Measurements from ENCODE around the gene ZNF581. TPM values are rescaled to one million over a fixed set of nuclear protein-coding genes. Genes with fewer than 3 reads are reported as not detected.

Gene ZNF581
- total and polyA plus RNA-seq, 7 donors = 10.2 to 18.6 (median 14.5) TPM

DNA sequence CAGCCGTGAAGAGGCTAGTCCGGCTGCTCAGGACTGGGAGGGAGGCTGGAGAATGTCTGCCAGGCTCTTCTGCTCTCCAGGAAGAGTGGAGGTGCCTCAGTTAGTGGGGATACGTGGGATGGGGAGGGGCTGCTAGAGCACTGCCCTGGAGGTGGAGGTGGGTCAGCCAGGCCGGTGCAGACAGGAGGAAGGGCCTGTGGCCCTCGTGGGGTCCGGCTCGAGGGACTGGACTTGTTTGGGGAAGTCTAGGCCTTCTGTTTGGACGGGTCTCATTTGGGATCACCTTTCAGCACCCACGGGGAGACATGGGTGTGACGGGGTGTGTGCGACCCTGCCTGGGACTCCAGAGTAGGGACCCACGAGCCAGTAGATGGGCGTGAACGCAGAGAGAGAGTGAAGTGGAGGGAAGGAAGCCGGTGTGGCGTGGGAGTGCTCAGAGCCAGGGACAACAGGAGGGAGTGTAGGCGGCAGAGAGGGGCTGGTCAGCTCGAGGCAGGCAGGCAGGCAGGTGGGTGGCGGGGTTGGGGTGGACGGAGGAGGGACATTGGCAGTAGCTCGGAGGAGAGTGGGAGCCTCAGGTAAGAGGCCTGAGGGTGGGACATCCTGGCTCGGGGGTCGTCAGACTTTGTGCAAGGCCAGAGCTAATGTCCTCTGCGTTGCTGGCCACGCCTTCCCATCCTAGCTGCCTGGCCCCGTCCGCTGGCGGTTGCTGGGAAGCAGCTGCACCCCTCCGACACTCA is 43.0 kb downstream of the ZNF581 start:
- Histone ChIP-seq H3K9me3 (no peaks in the 10 kb centered on the region), H3K27ac (no peak overlapping the region), H3K4me1 (no peaks in the 10 kb centered on the region), H3K36me3 (ENCODE audit: insufficient read depth in 1 of 2, low read depth in 1 of 2) (peaks cover 0 to 83% of the 10 kb centered on the region in 2 donors), H3K27me3 (ENCODE audit: insufficient read depth in 3 of 3, low read length in 2 of 3) (no peaks in the 10 kb centered on the region), H3K4me3 (no peak overlapping the region)
- 85 to 88% (median 86%) methylated on average over 27 to 29 of the region's 29 CpGs for WGBS, 3 donors
- no peak for ATAC-seq
- peak in 1 of 2 donors; percentile 39 for DNase-seq
- TF ChIP-seq, protein P1, sequence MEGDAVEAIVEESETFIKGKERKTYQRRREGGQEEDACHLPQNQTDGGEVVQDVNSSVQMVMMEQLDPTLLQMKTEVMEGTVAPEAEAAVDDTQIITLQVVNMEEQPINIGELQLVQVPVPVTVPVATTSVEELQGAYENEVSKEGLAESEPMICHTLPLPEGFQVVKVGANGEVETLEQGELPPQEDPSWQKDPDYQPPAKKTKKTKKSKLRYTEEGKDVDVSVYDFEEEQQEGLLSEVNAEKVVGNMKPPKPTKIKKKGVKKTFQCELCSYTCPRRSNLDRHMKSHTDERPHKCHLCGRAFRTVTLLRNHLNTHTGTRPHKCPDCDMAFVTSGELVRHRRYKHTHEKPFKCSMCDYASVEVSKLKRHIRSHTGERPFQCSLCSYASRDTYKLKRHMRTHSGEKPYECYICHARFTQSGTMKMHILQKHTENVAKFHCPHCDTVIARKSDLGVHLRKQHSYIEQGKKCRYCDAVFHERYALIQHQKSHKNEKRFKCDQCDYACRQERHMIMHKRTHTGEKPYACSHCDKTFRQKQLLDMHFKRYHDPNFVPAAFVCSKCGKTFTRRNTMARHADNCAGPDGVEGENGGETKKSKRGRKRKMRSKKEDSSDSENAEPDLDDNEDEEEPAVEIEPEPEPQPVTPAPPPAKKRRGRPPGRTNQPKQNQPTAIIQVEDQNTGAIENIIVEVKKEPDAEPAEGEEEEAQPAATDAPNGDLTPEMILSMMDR (IDR thresholded peaks at IDR 0.05) = no peak
- intact Hi-C loops (cut with DNase I) = no loop called here

DNA sequence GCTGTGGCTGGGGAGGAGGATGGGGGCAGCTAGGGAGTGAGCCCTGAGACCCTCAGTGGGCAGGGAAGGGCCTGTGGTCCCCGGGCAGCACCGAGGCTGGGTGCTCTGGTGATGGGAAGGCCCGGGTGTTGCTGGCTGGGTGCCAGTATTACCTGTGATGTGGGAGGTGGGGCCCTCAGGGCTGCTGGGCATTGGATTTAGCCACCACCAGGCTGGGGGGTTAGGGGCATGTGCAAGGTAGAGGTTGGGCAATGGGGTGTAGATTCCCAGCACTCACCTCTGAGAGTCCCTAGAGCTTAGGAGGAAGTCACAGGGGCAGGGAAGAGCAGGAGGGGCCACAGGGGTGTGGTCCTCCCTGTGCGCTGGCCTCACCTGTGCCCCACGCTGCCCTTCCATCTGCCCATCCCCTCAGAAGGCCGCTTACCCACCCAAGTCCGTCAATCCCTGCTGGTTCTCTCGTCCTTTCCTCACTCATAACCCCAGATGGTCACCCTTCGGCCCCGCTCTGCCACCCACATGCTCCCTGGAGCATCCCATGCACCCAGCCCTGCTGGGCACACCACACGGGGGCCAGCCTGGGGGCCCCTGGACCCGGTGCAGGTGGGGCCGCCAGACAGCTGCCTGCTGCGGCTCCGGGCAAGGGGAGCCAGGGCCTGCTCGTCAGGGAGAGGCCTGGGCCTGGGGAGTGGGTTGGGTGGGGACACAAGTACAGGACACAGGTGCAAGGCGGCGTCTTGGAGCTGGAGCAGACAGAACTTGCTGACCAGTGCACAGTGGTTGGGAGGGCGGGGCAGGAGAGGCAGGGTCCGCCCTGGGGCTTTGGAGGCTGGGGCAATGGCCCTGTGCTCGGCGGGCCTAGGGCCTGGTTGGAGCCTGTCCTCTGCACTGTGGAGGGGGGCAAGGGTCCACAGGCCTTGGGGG is 44.1 kb downstream of the ZNF581 start:
- no peak for ATAC-seq
- Histone ChIP-seq H3K9me3 (no peaks in the 10 kb centered on the region), H3K36me3 (ENCODE audit: insufficient read depth in 1 of 2, low read depth in 1 of 2) (peaks cover 0 to 82% of the 10 kb centered on the region in 2 donors), H3K27ac (no peak overlapping the region), H3K4me3 (no peak overlapping the region), H3K27me3 (ENCODE audit: insufficient read depth in 3 of 3, low read length in 2 of 3) (no peaks in the 10 kb centered on the region), H3K4me1 (no peaks in the 10 kb centered on the region)
- intact Hi-C loops (cut with DNase I) = no loop called here
- DNase-seq = peak in 1 of 2 donors; percentile 42
- 84 to 88% (median 87%) methylated on average over 21 to 22 of the region's 22 CpGs for WGBS, 3 donors
- TF ChIP-seq, protein P1 (IDR thresholded peaks at IDR 0.05) = no peak

DNA sequence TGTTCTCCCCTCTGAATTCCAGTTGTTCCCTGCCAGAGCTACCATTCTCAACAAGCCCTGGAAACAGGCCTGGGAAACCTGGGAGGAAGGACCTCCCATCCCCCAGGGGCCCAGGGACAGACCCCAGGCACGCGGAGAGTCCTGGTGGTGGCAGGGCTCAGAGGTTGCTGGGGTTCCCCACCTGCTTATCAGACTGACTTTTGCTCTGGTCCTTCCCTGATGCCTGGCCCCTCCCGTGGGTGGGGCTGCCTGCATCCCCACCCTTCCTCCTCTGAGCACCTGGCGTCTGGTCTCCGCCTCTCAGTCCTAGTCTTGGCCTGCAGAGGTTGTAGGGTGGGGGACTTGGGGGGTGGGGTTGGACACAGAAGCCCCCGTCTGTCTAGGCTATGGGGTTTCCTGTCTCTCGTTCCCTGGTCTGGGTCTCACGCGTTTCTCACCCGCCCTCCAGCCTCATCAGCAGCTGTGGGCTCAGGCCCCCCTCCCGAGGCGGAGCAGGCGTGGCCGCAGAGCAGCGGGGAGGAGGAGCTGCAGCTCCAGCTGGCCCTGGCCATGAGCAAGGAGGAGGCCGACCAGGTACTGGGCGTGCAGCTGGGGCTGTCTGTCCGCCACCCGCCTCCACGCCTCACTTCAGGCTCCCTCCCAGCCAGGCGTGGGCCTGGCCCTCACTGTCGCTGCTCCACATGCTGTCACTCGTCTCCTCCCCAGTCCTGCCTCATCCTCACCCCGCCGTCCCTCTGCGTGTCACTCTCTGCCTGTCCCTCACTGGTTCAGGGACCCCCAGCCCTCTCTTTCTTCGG is 45.2 kb downstream of the ZNF581 start:
- WGBS, 3 donors = 58 to 67% (median 59%) methylated on average over 23 to 27 of the region's 27 CpGs
- no peak overlapping the region for H3K27ac ChIP-seq
- ATAC-seq (peak in 3 of 4 donors; percentile 12 to 39 (median 22)), DNase-seq (peak in 1 of 2 donors; percentile 44)
- no peak overlapping the region for H3K4me3 ChIP-seq
- H3K4me1 ChIP-seq = no peaks in the 10 kb centered on the region
- H3K9me3 ChIP-seq = no peaks in the 10 kb centered on the region
- no peaks in the 10 kb centered on the region for H3K27me3 ChIP-seq (ENCODE audit: insufficient read depth in 3 of 3, low read length in 2 of 3)
- intact Hi-C loops (cut with DNase I) = no loop called here
- TF ChIP-seq, protein P1 (IDR thresholded peaks at IDR 0.05) = no peak
- peaks cover 0 to 82% of the 10 kb centered on the region in 2 donors for H3K36me3 ChIP-seq (ENCODE audit: insufficient read depth in 1 of 2, low read depth in 1 of 2)

- 81 to 86% (median 83%) methylated on average over 34 to 35 of the region's 35 CpGs for WGBS, 3 donors
- no peak for ATAC-seq
- peak in 1 of 2 donors; percentile 29 for DNase-seq
- TF ChIP-seq, protein P1 (IDR thresholded peaks at IDR 0.05) = no peak
- no peak overlapping the region for H3K27ac ChIP-seq
- intact Hi-C loops (cut with DNase I) = no loop called here
- no peak overlapping the region for H3K4me3 ChIP-seq
- H3K36me3 ChIP-seq (ENCODE audit: insufficient read depth in 1 of 2, low read depth in 1 of 2) = peaks cover 0 to 84% of the 10 kb centered on the region in 2 donors
- H3K9me3 ChIP-seq = no peaks in the 10 kb centered on the region
- no peaks in the 10 kb centered on the region for H3K4me1 ChIP-seq
- H3K27me3 ChIP-seq (ENCODE audit: insufficient read depth in 3 of 3, low read length in 2 of 3) = no peaks in the 10 kb centered on the region
Measured at GRCh38 chr19:55689411-55690108, 46.1 kb downstream of the ZNF581 start.
